Mesodermal cell (in vitro differentiated cells): ENCODE data around the gene RPH3AL.

ENCODE experiments used
- H3K27ac ChIP-seq: 2 replicates; pipeline ENCODE4 v1.7.0; 2013; ENCODE audit warnings: mild to moderate bottlenecking, low read depth, low read length, moderate library complexity; ENCODE audit not compliant: severe bottlenecking
- H3K36me3 ChIP-seq: 2 replicates; pipeline ENCODE4 v1.7.1; 2013; ENCODE audit warnings: mild to moderate bottlenecking, low read length, moderate library complexity; ENCODE audit not compliant: control insufficient read depth, insufficient read depth
- H3K4me1 ChIP-seq: one replicate; pipeline ENCODE4 v1.7.1; 2013; ENCODE audit warnings: mild to moderate bottlenecking, low read length; ENCODE audit not compliant: insufficient read depth, control insufficient read depth, poor library complexity, severe bottlenecking
- H3K4me3 ChIP-seq: 2 replicates; pipeline ENCODE4 v1.7.0; 2013; ENCODE audit warnings: low read length, control low read depth, mild to moderate bottlenecking; ENCODE audit not compliant: insufficient read depth, poor library complexity, severe bottlenecking; ENCODE audit errors: extremely low read depth
- H3K9me3 ChIP-seq: 2 replicates; pipeline ENCODE4 v1.7.1; 2013; ENCODE audit warnings: mild to moderate bottlenecking, low read length, moderate library complexity; ENCODE audit not compliant: control insufficient read depth
- WGBS, 2 experiments: methylation state at CpG; one replicate each; pipeline ENCODE4 v1.1.5; 2013; ENCODE audit warnings: missing lambda C conversion rate in 2 of 2; ENCODE audit not compliant: insufficient coverage in 2 of 2; 5-methylcytosine and 5-hydroxymethylcytosine counted together

RPH3AL gene

DNA sequence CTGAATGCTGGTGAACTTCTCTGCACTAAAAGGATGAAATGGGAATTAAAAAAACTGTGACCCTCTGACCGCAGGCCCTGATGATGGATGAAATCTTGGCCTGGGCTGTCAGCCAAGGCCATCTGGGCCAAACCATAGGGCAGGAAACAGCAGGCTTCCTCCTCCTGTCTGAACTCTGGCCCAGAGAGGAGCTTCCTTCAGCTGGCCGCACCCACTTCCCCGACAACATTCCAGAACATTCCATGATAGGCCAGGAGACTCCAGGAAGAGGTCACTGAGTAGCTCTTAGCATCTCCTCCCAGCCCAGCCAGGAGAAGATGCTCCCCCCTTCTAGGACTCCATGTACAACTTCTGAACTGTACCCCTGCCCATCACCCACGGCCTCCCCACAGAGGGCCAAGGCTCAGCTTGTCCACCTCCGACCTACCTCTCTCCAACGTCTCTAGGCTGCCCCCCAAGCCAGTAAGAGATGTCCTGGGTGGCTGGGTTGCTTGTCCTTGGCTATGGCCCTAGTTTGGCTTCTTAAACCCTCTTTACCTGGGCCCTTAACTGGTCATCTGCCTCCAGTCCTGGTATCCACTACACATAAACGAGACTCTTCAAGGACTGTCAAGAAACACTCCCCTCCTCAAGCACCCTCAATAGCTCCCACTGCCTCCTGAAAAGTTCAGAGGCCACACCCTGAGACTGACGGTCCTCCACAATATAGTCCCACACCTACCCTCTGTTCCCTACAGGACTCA is 1.7 kb downstream of the RPH3AL start:
- H3K27ac ChIP-seq, result no peak overlapping the region
- 89 to 94% methylated on average over 7 of the region's 8 CpGs for WGBS, 2 experiments
- peaks cover 7% of the 10 kb centered on the region for H3K4me1 ChIP-seq
- no peaks in the 10 kb centered on the region for H3K9me3 ChIP-seq
- H3K36me3 ChIP-seq, result no peaks in the 10 kb centered on the region
- H3K4me3 ChIP-seq, result no peak overlapping the region

DNA sequence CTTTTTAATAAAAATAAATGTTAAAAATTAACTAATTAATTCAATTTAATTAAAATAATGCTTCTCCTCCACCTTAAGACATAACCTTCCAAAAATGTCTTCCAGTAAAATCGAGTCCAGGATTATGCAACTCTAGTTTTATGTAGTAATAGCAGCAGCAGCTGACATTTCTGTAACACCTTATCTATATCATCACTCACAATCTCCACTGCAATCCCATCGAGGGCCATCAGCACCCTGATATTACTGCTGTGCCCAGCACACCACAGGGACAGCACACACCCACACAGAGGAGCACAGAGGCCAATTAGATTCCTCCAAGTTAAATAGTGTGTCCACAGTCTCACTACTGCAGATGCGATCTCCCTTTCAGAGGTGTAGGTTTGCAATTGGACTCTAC is 2.9 kb downstream of the RPH3AL start:
- Histone ChIP-seq H3K9me3 (no peaks in the 10 kb centered on the region), H3K27ac (no peak overlapping the region), H3K4me3 (no peak overlapping the region), H3K4me1 (peaks cover 7% of the 10 kb centered on the region), H3K36me3 (no peaks in the 10 kb centered on the region)
- 96 to 100% methylated on average over 2 to 3 of the region's 3 CpGs for WGBS, 2 experiments

DNA sequence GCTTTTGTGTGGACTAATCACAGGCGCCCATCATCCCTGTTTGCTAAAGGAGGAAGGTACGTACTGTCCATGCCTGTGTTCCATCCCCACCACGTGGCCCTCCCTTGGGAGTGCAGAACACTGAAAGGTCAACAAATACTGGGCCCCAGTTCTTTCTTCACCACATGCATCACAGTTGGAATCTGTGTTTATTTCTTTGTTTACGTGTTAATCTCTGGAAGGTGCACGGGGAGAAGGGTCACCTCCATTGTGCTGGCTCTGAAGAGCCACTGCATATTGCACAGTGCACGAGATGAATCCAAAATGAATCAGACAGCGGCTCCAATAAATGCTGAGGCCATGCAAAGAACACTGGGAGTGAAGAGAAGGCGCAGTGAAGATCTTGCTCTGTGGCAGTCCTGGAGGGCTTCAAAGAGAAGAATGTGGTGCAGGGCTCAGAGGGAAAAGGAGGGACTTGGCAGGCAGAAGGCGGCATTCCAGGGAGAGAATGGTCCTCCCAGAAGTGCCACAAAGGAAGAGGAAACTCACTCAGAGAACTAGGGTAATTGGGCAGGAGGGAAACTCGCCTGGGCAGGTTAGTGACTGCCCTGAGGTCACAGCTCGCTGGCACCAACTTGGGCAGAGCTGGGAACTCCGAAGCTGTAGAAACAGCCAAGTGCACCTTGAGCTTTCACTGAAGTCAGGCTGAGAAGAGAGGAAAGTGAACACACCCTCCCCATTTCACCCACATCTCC is 3.7 kb downstream of the RPH3AL start:
- H3K4me3 ChIP-seq, result no peak overlapping the region
- 78 to 89% methylated on average over 10 of the region's 12 CpGs for WGBS, 2 experiments
- no peaks in the 10 kb centered on the region for H3K36me3 ChIP-seq
- H3K9me3 ChIP-seq, result no peaks in the 10 kb centered on the region
- no peak overlapping the region for H3K27ac ChIP-seq
- peaks cover 7% of the 10 kb centered on the region for H3K4me1 ChIP-seq

DNA sequence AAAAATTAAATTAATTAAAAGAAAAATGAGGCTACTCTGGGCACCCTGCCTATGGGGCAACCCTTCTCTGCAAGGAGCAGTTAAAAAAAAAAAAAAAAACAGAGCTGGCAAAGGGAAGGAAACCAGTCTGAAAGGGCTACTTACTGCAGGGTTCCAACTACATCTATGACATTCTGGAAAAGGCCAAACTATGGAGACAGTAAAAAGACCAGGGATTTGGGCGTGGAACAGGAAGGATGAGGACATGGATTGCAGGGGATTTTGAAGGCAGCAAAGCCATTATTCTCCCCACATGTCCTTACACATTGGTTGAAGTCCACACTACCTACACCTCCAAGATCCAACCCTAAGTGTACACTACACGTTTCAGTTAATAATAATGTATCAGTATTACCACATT is 4.6 kb downstream of the RPH3AL start:
- H3K27ac ChIP-seq, result no peak overlapping the region
- WGBS, 2 experiments, result 80% methylated on average over 1 of the region's 2 CpGs; no CpG with 5 or more reads in 1 of the 2 experiments

GRCh38 chr17:347309-347899 is 5.2 kb downstream of the RPH3AL start:
- WGBS, 2 experiments, result 88 to 93% methylated on average over 3 of the region's 5 CpGs
- Histone ChIP-seq H3K4me1 (peaks cover 4% of the 10 kb centered on the region), H3K9me3 (no peaks in the 10 kb centered on the region), H3K27ac (no peak overlapping the region), H3K4me3 (no peak overlapping the region), H3K36me3 (no peaks in the 10 kb centered on the region)

More for the DNA sequence above, 4.6 kb downstream of the RPH3AL start:
- Histone ChIP-seq H3K36me3 (no peaks in the 10 kb centered on the region), H3K9me3 (no peaks in the 10 kb centered on the region), H3K4me3 (no peak overlapping the region), H3K4me1 (peaks cover 7% of the 10 kb centered on the region)

- no peak overlapping the region for H3K27ac ChIP-seq
- no peaks in the 10 kb centered on the region for H3K9me3 ChIP-seq
- no peaks in the 10 kb centered on the region for H3K36me3 ChIP-seq
- WGBS, 2 experiments, result 70 to 84% methylated on average over 5 to 6 of the region's 12 CpGs
- H3K4me1 ChIP-seq, result no peaks in the 10 kb centered on the region
- H3K4me3 ChIP-seq, result no peak overlapping the region
Measured at GRCh38 chr17:345992-346785, 6.4 kb downstream of the RPH3AL start.

DNA sequence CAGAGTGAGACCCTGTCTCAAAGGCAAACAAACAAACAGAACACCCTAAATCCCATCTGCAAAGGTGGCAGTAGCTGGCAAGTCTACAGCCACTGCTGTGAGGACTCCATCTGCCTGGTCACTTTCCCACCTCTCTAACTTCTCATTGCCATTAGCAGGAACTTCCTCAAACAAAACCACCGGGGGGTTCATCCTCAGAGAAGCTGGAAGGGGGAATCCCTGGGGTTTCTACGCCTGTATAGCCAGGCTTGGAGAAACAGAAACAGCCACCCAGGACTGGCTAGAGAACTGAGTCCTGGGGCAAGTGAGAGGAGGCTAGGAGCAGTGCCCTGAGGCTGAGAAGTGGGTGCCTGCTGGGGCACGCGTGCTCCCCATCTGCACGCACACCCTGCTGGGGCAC is 7.3 kb downstream of the RPH3AL start:
- WGBS, 2 experiments, result 82 to 90% methylated on average over 5 of the region's 5 CpGs
- Histone ChIP-seq H3K4me1 (no peaks in the 10 kb centered on the region), H3K27ac (no peak overlapping the region), H3K36me3 (no peaks in the 10 kb centered on the region), H3K4me3 (no peak overlapping the region), H3K9me3 (no peaks in the 10 kb centered on the region)

GRCh38 chr17:343875-344752 is 8.5 kb downstream of the RPH3AL start:
- Histone ChIP-seq H3K27ac (no peak overlapping the region), H3K4me3 (no peak overlapping the region), H3K9me3 (no peaks in the 10 kb centered on the region), H3K4me1 (no peaks in the 10 kb centered on the region), H3K36me3 (no peaks in the 10 kb centered on the region)
- 89 to 91% methylated on average over 5 of the region's 5 CpGs for WGBS, 2 experiments

DNA sequence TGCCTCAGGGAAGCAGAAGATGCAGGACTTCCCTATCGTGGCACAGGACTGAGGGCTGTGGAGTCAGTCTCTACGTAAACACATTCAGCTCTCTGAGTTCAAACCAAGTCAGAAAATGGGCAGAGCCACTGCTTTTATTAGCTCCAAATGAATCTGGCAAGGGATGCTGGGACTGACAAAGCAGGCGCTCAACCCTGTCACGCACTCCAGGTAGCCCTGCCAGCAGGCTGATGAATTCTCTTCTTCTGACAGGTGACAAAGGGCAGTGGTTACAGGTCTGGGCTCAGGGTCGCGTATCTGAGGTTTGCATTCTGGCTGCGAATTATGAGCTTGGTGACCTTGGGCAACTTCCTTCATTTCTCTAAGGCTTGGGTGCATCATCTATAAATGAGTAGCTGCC is 9.4 kb downstream of the RPH3AL start:
- Histone ChIP-seq H3K4me1 (no peaks in the 10 kb centered on the region), H3K4me3 (no peak overlapping the region), H3K9me3 (no peaks in the 10 kb centered on the region), H3K27ac (no peak overlapping the region), H3K36me3 (no peaks in the 10 kb centered on the region)
- WGBS, 2 experiments, result 56 to 72% methylated on average over 4 to 7 of the region's 7 CpGs

DNA sequence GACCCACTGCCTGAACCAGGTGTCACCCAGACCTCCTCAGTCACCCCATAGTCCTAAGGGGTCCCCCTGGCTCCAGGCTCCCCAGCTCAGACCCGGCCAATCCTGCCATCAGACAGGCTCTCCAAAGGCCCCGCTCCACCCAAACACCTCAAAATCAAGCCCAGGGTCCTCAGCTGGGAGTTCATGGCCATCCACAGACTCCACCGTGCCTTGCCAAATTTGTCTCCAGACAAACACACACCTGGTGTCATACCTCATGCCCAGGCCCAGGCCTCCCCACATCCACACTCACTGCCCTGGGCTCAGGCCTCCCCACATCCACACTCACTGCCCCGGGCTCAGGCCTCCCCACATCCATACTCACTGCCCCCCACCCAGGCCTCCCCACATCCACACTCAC is 12.5 kb downstream of the RPH3AL start:
- Histone ChIP-seq H3K27ac (no peak overlapping the region), H3K9me3 (no peaks in the 10 kb centered on the region), H3K36me3 (no peaks in the 10 kb centered on the region), H3K4me3 (no peak overlapping the region), H3K4me1 (no peaks in the 10 kb centered on the region)
- WGBS, 2 experiments, result 88 to 97% methylated on average over 3 of the region's 4 CpGs
